GM19043 (cell line): ENCODE data around the gene SLC44A4.
"Not testable (repeated sequence)": the region's sequence is repeated elsewhere in the genome, so short reads cannot be mapped to it uniquely, and the experiment has no call there.

Source experiments
- ATAC-seq: cut with Tn5 transposase; IDR thresholded peaks from one replicate; pipeline ENCODE4 v1.9.1; 2021; ENCODE audit warnings: low read depth; ENCODE audit not compliant: unreplicated experiment

Gene SLC44A4

DNA sequence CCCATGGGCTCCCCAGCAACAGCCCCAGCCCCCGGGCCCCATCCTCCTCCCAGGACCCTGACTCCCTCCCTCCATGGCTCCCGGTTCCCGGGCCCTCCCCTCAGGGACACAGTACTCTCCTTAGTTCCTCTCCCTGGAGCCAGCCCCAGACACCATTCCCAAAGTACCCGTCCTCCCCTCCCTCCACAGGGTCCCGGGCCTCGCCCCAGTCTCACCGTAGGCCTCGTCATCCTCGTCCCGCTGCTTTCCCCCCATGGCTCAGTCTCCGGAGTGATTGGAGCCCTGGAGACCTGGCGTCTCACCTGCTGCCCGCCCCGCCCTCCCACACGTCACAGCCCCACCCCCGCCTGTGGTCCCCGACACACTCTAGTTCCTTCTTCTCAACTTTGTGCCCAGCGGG, at the start of gene SLC44A4:
TSS of gene SLC44A4 (minus strand) at position 272 of the 400 bp plus-strand sequence. CDS start at position 255, 17 bp downstream.
- no peak for ATAC-seq

- ATAC-seq, result no peak
Measured at GRCh38 chr6:31928672-31928939, 49.8 kb upstream of the SLC44A4 start.

GRCh38 chr6:31927863-31928671, 49.3 kb upstream of the SLC44A4 start:
- ATAC-seq, result no peak

- ATAC-seq, result no peak
Measured at GRCh38 chr6:31927242-31927862, 48.6 kb upstream of the SLC44A4 start, which contains the start of gene C2. C2 (plus strand) TSS chr6:31927717; CDS start chr6:31927753, 36 bp downstream.

DNA sequence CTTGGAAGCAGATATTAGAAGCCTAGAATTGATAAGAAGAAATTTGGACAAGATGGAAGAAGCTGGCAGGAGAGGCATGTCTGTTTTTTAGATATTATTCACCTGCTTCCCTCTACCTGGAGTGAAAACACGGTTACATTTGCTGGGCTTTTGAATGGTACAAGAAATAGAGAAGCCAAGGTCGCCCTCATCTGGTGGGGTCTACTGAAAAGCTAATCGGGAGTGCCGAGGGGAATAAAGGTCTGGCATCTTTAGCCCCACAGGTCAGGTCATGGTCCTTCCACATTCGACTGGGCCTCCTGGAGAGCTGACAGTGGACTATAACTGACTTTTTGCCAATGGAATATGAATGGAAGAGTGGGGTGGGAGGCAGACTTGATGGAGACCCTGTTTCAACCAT, 44.1 kb upstream of the SLC44A4 start:
- ATAC-seq, result no peak

DNA sequence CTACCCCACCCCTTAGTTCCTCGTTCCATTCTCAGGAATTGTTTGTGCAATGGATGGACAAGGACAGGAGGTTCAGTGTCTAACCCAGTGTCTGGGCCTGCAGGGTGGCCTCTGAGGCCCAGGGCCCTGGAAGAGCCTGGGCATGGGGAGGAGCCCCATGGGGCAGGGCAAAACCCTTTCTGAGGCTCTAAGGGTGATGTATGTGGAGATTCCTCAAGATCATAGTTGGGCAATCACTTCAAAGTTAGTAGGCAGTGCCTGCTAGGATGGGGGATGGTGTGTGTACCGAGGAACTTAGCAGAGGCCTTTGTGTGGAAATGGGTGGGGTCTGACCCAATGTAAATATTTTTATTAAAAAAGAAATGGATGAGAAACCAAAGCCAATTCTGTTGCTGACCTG, 42.0 kb upstream of the SLC44A4 start:
- ATAC-seq, result no peak

- no peak for ATAC-seq
Measured at GRCh38 chr6:31919624-31920303, 41.0 kb upstream of the SLC44A4 start.

GRCh38 chr6:31918069-31918720, 39.4 kb upstream of the SLC44A4 start:
- ATAC-seq, result no peak

DNA sequence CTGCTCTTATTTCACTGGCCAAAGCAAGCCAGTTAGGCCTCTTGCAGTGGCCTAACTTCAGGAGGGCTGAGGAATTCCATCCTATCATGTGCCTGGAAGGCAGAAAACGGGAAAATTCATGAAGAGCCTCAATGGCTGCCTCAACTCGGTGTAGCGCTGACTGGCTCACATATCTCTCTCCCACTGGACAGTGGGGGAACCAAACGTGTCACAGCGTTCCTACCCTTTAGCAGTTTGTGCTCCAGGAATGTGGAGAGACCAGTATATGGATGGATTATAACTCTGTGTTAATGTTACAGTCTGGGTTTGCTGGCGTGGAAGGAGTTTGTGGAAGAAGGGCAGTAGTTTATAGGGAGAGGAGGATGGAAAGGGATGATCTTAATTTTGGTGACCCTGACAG, 37.0 kb upstream of the SLC44A4 start:
- no peak for ATAC-seq

DNA sequence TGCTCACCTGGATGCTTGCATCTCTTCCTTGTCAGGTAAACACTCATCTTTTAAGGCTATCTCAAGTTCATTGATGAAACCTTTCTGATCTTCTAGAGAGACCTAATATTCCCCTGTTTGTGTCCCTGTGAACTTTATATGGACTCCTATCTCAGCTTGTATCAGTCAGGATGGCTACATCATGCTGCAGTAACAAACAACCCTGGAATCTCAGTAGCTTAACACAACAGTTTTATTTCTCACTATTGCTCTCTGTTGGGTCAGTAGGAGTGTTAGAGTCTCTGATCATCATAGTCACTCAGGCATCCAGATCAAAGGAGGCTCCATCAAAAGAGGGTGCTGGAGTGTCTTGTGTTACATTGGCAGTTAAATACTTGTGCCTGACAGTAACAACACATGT, 36.6 kb upstream of the SLC44A4 start:
- no peak for ATAC-seq

DNA sequence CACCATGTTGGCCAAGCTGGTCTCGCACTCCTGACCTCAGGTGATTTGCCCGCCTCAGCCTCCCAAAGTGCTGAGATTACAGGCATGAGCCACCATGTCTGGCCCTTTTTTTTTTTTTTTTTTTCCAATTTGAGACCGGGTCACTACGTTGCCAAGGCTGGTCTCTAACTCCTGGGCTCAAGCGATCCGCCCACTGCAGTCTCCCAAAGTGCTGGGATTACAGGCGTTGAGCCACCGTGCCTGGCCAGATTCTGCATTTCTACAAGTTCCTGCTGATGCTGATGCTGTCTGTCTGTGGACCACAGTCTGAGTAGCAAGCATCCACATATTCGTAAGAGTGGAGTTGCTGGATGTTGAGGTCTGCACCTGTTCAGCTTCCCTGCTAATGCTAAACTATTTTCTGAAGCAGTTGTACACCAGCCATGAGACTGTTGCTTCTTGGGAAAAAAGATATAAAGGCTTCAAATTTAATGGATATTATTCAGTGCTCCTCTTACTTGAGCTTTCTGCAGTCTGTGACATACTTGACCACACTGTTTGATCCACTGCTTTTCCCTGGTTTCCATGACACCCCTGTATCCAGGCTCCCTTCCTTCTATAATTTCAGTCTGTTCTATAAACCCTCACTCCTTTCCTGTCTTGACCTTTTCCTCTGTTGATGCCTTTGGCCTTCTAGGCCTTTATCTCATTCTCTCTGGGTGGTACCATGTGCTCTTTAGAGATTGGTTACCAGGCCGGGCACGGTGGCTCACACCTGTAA, 33.2 kb upstream of the SLC44A4 start:
- ATAC-seq, result no peak

GRCh38 chr6:31909298-31909697, 30.5 kb upstream of the SLC44A4 start:
- ATAC-seq, result not testable (repeated sequence)

GRCh38 chr6:31908791-31909190, 30.0 kb upstream of the SLC44A4 start:
- ATAC-seq, result no peak

GRCh38 chr6:31908255-31908654, 29.5 kb upstream of the SLC44A4 start:
- ATAC-seq, result not testable (repeated sequence)

- no peak for ATAC-seq
Measured at GRCh38 chr6:31907158-31907813, 28.5 kb upstream of the SLC44A4 start.

DNA sequence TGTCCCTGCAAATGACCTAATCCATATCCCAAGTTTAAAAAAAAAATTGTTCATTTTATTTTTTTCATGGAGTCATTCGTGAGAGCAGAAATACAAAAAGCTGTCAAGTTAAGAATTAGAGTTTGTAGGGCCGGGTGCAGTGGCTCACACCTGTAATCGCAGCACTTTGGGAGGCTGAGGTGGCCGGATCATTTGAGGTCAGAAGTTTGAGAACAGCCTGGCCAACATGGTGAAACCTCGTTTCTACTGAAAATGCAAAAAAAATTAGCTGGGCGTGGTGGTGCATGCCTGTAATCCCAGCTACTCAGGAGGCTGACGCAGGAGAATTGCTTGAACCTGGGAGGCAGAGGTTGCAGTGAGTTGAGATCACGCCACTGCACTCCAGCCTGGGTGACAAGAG, 27.9 kb upstream of the SLC44A4 start:
- ATAC-seq, result not testable (repeated sequence)

DNA sequence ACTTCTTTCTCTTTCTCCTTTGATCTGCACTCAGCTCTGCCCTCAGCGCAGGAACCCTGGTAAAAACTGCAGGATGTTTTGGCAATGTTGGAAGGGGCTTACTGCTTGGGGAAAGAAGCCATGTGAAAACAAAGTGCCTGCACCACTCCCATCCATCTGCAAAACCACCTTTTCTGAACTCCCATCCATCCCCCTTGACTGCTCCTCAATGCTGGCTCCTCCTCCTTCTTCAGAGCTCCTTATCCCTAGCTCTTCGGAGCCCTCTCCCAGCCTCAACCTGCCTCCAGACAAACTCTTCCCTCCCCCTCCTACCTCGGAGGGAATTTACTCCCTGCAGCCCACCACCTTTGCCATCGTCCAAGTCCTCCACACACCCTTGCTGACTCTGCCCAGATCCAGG, 27.3 kb upstream of the SLC44A4 start:
- no peak for ATAC-seq

DNA sequence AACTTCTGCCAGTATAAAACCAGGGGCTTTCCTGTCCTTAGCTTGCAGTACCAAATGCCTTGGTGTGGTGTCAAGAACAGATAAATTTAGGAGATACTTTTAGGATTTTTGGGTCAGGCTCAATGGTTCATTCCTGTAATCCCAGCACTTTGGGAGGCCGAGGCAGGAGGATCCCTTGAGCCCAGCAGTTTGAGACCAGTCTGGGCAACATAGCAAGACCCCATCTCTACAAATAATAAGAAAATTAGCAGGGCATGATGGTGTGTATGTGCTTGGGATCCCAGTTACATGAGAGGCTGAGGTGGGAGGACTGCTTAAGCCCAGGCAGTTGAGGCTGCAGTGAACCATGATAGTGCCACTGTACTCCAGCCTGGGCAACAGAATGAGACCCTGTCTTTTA, 26.2 kb upstream of the SLC44A4 start:
- no peak for ATAC-seq

GRCh38 chr6:31903957-31904356, 25.2 kb upstream of the SLC44A4 start:
- no peak for ATAC-seq
